NB4 (cell line): ENCODE measurements around the gene CLASP2.

ENCODE experiments used
- CTCF ChIP-seq: IDR thresholded peaks from one replicate; pipeline ENCODE4 v1.5.1; 2012; ENCODE audit warnings: low read depth, low read length
- MAX ChIP-seq: IDR thresholded peaks from 2 replicates; pipeline ENCODE4 v1.6.1; 2011; ENCODE audit warnings: low read depth, low read length
- MYC ChIP-seq: IDR thresholded peaks from 2 replicates; pipeline ENCODE4 v1.6.1; 2011; ENCODE audit warnings: low read depth, low read length
- POLR2A ChIP-seq: IDR thresholded peaks from 2 replicates; pipeline ENCODE4 v1.6.1; 2011; ENCODE audit warnings: mild to moderate bottlenecking; ENCODE audit not compliant: insufficient read length; ENCODE audit errors: extremely low read depth

- TF ChIP-seq CTCF (no peak), POLR2A (no peak), MYC (no peak), MAX (no peak)
Observed at GRCh38 chr3:33579840-33580239, 138.2 kb downstream of the CLASP2 start.
